UCSD-AML1 (cell line): ENCODE results near the gene RAD21L1.

Experiments used
- DNase-seq: peaks from one replicate; lab custom pipeline; 2025; ENCODE audit not compliant: unreplicated experiment; lab: John Stamatoyannopoulos, UW

RAD21L1 gene

DNA sequence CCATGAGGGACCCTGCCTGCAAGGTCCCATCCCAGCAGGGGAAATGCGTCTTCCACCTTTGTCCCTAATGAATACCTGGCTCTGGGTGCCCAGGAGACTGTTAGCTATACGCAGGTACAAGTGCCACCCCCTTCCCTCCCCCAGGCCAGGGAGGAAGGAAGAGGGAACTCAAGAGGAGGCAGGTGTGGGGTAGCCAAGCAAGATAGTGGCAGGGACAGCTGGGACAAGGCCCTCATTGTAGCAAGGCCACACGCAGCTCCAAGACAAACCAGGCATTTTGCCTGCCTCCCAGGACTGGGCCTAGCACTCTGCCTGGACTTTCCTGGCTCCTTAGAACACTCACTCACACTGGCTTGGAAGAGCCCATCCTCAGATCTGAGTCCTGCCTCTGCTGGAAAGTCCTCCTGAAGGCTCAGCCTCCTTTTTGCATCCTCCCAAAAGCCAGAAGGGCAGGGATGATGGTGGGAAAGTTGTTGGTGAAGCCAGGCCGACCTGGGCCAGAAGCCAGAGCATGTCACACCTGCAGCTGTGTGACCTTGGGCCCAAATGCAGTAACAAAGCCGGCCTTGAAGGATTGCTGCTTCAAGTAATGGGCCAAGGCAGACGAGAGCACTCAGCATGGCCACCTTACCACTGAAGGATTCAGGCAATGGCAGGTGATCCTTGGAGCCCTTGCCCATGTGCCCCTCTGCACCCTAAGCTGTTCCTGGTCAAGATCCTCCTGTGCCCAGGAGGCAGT, 68.0 kb downstream of the RAD21L1 start:
- DNase-seq, result no peak

DNA sequence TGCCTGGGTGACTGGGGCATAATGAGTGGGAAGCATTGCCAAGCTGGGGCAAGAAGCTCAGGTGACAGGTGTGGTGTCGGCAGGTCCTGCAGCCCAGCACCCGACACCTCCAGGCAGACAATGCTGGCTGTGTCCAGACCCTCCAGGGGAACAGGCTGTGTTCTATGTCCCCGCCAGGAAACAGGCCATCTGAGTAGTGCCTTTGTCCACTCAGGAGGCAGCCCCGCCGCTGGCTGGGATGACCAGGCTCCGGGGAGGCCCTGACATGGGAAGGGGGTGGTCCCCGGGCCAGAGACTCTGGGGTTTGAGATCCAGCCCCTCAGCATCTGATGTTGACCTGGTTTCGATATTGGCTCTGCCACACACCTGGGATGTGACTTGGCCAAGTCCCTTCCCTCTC, 68.7 kb downstream of the RAD21L1 start:
- DNase-seq, result no peak

DNA sequence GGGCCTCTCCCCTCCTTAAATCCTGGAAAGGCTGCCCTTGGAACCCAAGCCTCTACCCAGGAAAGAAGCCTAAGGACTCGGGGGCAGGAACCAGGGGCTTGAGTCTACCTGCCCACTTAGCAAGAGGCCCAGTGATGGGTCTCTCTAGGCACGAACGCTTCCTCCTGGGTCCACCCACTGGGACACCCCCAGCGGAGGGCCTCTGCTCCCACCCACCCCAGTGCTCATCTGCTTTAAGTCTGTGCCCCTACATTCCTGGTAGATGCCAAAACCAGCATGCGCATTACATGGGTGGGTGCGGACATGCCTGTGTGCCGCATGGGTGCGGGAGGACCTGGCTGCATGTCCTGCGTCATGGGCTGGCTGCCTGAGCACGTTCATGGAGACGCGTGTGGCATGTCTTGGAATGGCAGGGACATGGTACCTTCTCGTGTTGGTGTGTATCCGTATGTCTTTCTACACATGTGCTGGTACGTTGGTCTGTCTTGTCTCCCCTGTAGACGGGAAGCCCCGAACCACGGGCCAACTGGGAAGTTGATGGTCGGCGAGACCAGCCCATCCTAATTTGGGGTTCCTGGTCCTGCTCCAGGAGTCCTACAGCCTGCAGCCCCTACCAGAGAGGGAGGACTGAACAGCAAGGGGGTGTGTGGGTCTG, 69.6 kb downstream of the RAD21L1 start:
- no peak for DNase-seq

DNA sequence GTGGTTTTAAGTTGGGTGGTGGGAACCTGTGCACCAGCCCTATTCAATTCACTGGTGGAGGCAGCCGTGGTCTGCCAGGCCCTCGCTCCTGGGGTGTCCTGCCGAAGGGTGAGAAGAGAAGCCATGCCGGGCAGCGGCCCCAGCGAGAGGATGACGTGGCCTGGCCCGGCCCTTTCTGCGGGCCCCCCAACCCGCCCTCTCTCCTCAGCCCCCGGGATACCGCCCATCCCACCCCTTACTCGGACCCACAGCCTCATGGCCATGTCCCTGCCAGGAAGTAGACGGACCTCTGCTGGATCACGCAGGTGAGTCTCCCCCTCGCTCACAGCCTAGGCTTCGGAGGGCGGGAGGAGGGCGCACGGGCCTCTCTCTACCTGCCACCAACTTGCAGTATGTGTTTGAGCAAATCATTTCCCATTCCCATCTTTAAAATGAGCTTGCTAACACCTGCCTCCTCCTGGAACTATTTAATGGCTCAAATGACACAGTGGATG, 70.3 kb downstream of the RAD21L1 start:
- DNase-seq, result no peak

DNA sequence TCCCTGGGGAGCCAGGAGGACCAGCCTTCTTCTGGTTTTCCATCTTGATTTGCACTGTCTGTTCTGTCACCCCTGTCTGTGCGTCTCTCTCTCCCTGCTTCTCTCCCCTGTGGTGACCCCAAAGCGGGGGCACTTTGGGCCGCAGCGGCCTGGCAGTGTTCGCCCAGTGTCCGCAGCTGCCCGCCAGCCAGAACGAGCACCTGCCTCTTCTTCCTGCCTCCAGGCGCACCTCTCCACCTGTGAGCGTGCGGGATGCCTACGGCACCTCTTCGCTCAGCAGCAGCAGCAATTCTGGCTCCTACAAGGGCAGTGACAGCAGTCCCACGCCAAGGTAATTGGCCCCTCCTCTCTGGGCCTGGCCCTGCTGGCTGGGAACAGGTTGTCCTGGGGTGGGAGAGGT, 71.1 kb downstream of the RAD21L1 start:
- no peak for DNase-seq

DNA sequence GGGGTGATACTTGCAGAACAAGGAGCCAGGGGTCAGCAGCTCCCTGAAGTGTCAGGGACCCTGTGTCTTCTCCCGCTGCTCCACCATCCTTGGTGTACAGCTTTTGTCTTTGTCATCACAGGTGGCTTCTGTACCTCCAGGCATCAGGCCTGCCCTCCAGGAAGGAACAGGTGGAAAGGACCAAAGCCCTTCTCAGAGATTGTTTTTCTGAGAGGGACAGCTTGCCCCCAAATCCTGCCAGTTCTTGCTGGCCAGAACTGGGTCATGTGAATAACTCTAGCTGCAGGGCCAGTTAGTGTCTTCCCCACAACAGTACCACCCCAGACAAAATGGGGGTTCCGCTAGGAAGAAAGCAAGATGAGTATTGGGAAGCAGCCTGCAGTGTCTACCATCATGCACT, 71.6 kb downstream of the RAD21L1 start:
- no peak for DNase-seq

DNA sequence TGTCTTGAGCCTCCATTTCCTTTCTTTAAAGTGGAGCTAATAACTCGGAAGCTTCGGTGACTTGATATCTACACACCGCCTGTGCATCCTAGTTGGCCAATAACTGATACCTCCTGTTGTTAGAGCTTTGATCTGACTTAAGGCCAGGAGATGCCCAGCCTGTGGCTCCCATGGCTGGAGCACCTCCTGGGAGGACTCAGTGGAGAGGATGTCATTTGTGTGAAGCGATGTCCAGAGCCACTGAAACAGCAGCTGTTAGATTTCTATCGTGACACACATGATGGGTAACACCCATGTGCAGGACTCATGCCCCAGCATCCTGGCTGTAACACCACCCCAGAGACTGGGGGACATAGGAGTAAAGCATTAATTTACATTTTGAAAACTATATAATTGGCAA, 72.3 kb downstream of the RAD21L1 start:
- DNase-seq, result no peak

DNA sequence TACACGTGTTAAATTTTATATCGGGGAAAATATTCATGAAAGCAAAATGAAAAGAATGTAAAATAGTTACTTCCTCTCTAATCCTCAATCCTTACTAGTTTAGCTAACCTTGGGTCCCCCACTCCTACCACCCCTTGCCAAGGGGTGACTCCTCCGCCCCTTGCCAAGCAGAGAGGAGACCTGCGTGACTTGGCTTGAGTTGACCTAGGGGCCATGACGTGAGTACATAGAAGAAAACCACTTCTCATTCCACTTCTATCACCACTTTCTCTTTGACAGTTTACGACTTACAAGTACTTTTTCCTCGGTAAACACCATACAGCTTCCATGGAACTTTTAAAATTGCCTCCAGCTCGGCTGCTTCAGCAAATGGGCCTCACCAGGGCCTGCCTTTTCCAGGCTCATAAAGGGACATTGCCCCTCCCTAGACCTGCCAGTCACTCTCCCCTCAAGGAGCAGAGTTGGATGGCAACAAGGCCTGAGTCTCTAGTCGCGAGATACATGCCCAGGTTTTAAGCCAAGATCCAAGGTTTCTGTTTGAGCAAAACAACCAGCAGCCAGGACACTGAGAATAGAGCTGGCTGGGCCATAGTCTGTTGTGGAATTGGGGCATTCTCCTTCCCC, 73.2 kb downstream of the RAD21L1 start:
- no peak for DNase-seq

DNA sequence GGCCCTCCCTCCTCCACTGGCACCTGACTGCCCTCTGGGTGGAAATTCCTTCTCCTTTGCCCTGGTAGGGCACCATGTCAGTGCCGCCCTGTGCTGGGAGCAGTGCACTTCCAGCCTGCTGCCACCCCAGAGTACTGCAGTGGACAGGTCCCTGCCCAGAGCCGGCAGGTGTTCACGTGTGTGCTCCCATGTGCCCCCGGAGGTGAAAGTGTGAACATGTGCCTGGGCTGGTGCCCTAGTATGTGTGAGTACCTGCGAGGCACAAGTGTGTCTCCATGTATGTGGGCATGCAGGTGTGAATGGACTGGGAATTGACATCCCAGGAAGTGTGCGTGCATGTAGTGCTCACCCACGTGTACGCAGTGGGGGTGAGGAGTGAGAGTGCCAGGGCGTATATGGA, 73.7 kb downstream of the RAD21L1 start:
- no peak for DNase-seq

DNA sequence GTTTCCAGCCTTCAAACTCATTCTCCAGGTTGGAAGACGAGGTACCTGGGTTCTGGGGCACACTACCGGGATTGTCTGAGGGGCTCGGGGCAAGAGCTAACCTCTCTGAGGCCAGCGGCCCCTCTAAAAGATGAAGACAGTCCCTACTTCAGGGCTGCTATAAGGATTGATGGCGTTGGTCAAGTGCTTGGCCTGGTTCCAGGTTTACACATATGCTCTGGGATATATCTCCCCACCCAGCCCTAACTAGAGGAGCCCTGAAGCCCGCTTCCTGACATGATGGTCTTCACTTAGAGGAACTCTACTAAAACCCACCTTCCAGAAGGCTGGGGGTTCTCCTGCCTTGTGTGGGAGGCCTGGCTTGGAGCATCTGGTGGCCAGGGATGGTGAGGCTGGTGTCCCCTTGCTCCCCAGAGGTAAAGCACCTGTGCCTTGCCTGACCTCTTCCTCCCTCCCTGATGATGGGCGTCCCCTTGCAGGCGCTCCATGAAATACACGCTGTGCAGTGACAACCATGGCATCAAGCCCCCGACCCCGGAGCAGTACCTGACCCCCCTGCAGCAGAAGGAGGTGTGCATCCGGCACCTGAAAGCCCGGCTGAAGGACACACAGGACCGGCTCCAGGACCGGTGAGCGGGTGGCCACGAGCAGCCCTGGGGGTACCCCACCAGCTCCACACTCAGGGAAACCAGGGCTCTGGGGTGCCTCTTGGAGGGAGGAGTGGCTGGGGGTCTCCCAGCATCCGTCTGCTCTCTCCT, 74.4 kb downstream of the RAD21L1 start:
- DNase-seq, result no peak

DNA sequence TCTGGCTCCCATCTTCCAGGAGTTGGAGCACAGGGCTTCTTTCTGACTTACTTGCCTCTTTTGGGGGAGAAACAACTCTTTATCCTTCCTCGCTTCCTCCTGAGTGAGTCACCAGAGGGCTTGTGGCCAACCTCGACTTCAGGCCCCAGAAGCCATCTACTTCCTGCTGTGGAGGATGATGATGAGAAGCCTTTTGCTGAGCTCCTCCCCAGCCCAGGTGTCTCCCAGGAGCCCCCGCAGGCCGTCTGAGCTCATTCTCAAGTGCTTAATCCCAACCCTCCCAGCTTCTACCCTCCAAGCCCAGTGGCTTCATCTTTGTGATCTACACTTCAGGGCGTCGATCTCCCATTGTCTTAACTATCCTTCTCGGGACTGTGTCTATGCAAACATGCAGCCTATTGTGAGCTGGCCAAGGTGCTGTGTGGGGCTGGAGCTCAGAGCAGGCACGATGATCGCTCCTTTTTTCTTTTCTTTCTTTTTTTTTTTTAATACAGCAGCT, 75.2 kb downstream of the RAD21L1 start:
- peak; percentile 53 for DNase-seq

DNA sequence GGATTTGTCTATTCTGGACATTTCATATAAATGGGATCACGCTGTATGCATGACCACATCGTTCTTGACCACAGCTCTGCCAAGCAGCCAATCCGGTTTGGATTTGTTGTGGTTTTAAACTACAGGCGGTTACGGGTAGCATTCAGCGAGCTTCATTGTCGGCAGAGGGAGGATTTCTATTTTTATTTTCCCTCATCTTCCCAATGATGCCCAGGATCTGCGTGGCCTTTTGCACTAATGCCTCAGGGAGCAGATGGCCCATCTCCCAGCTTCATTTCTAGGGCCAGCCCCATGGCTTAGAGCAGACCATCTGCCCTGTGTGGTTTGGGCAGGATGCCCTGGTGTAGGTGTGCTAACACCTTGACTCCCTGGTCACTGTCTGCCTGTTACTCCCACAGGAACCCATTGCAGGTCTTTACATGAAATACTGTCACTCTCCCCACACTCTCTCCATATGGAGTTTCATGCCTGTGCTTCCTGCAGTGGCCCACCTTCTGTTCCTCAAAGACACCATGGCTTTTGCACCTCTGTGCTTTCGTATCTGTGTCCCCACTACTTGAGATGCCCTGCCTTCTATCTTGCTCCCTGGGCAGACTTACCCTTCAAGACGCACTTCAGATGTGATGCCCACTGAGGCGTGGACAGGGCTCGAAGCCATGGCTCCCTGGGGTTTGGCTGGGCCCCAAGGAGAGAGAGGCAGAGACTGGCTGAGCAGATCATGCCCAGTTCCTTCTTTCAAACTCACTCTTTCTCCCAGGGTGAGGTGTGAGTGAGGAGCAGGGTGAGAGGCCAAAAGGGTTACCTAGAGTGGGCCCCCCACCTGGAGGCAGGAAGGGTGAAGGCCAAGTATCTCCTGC, 77.1 kb downstream of the RAD21L1 start:
- DNase-seq, result no peak

DNA sequence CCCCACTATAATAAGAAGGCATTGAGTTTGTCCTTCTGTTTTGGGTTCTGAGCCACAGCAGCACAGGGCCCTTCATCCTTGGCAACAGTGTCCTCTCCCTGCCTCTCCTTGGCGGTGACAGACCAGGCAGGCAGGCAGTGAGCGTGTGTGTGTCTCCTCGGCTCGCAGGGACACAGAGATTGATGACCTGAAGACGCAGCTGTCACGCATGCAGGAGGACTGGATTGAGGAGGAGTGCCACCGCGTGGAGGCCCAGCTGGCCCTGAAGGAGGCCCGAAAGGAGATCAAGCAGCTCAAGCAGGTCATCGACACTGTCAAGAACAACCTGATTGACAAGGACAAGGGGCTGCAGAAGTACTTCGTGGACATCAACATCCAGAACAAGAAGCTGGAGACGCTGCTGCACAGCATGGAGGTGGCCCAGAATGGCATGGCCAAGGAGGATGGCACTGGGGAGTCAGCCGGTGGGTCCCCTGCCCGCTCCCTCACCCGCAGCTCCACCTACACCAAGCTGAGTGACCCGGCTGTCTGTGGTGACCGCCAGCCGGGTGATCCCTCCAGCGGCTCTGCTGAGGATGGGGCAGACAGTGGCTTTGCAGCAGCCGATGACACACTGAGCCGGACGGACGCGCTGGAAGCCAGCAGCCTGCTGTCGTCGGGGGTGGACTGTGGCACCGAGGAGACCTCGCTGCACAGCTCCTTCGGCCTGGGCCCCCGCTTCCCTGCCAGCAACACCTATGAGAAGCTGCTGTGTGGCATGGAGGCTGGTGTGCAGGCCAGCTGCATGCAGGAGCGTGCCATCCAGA, 79.1 kb downstream of the RAD21L1 start:
- DNase-seq, result no peak
